GM18505 (cell line): ENCODE results near the gene SLC1A2.

Experiments
- ATAC-seq: cut with Tn5 transposase; IDR thresholded peaks from one replicate; pipeline ENCODE4 v1.9.1; 2021; ENCODE audit not compliant: unreplicated experiment
- POLR2A ChIP-seq: IDR thresholded peaks from 4 replicates; pipeline ENCODE4 v1.6.1; 2011; ENCODE audit warnings: borderline replicate concordance; ENCODE audit not compliant: insufficient read depth, insufficient read length; ENCODE audit errors: extremely low read depth

The SLC1A2 gene

GRCh38 chr11:35282221-35282882, 137.0 kb downstream of the SLC1A2 start:
- no peak for ATAC-seq
- TF ChIP-seq POLR2A = no peak

- no peak for ATAC-seq
- no peak for TF ChIP-seq POLR2A
Observed at GRCh38 chr11:35281169-35281688, 138.1 kb downstream of the SLC1A2 start.

GRCh38 chr11:35280727-35281126, 138.6 kb downstream of the SLC1A2 start:
- ATAC-seq = no peak
- no peak for TF ChIP-seq POLR2A

- no peak for TF ChIP-seq POLR2A
- no peak for ATAC-seq
Observed at GRCh38 chr11:35277827-35278226, 141.5 kb downstream of the SLC1A2 start.

- no peak for ATAC-seq
- TF ChIP-seq POLR2A = no peak
Observed at GRCh38 chr11:35276396-35277145, 142.8 kb downstream of the SLC1A2 start.

GRCh38 chr11:35275786-35276170, 143.6 kb downstream of the SLC1A2 start:
- no peak for TF ChIP-seq POLR2A
- ATAC-seq = no peak

- TF ChIP-seq POLR2A = no peak
- ATAC-seq = no peak
Observed at GRCh38 chr11:35274909-35275785, 144.2 kb downstream of the SLC1A2 start.

- peak; percentile 76 for ATAC-seq
- no peak for TF ChIP-seq POLR2A
Observed at GRCh38 chr11:35272391-35272902, 146.9 kb downstream of the SLC1A2 start.

GRCh38 chr11:35271031-35271430, 148.3 kb downstream of the SLC1A2 start:
- no peak for ATAC-seq
- no peak for TF ChIP-seq POLR2A

GRCh38 chr11:35270342-35270741, 149.0 kb downstream of the SLC1A2 start:
- TF ChIP-seq POLR2A = no peak
- no peak for ATAC-seq

GRCh38 chr11:35267504-35267903, 151.9 kb downstream of the SLC1A2 start:
- ATAC-seq = no peak
- no peak for TF ChIP-seq POLR2A

GRCh38 chr11:35265755-35266454, 153.5 kb downstream of the SLC1A2 start:
- no peak for TF ChIP-seq POLR2A
- ATAC-seq = no peak

GRCh38 chr11:35262735-35263134, 156.6 kb downstream of the SLC1A2 start:
- no peak for ATAC-seq
- TF ChIP-seq POLR2A = no peak

GRCh38 chr11:35262056-35262455, 157.3 kb downstream of the SLC1A2 start:
- no peak for ATAC-seq
- TF ChIP-seq POLR2A = no peak
